PC-9 (cell line): Measurements from ENCODE around the gene GRIFIN.

Experiments used
- EZH2 ChIP-seq: fragments of 200-600 bp; sonication (generic); IDR thresholded peaks from 2 replicates; pipeline ENCODE4 v1.8.0; 2017; ENCODE audit warnings: antibody characterized with exemption, low read depth
- TF ChIP-seq, protein P1 (sequence below): fragments of 200-600 bp; sonication (generic); conservative IDR thresholded peaks from 2 replicates; pipeline ENCODE4 v1.6.1; 2017; ENCODE audit warnings: mixed run types, antibody characterized with exemption, mild to moderate bottlenecking, moderate library complexity

DNA sequence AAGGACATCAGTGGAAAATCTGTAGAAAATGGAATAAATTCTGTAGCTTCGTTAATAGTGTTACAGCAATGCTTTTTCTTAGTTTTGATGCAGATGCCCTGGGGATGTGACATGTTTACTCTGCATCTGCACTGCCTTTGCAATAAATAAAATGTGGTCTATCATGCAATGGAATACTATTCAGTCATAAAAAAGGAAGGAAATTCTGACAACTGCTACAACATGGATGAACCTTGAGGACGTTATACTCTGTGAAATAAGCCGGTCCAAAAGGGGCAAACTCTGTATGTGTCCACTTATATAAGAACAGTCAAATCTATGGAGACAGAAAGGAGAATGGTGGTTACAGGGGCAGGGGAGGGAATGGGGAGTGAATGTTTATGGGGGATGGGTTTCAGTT is 13.5 kb downstream of the GRIFIN start:
- TF ChIP-seq, protein P1, sequence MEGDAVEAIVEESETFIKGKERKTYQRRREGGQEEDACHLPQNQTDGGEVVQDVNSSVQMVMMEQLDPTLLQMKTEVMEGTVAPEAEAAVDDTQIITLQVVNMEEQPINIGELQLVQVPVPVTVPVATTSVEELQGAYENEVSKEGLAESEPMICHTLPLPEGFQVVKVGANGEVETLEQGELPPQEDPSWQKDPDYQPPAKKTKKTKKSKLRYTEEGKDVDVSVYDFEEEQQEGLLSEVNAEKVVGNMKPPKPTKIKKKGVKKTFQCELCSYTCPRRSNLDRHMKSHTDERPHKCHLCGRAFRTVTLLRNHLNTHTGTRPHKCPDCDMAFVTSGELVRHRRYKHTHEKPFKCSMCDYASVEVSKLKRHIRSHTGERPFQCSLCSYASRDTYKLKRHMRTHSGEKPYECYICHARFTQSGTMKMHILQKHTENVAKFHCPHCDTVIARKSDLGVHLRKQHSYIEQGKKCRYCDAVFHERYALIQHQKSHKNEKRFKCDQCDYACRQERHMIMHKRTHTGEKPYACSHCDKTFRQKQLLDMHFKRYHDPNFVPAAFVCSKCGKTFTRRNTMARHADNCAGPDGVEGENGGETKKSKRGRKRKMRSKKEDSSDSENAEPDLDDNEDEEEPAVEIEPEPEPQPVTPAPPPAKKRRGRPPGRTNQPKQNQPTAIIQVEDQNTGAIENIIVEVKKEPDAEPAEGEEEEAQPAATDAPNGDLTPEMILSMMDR = no peak
- no peak for TF ChIP-seq EZH2
